ENCODE measurements around the gene PNRC2. TPM values are rescaled to one million over a fixed set of nuclear protein-coding genes. Genes with fewer than 3 reads are reported as not detected.

Gene PNRC2
- total and polyA plus RNA-seq, 2 of the 13 experiments (the other 11 are each of a cell fraction or from before 2014, with no cell fraction given), result 74.9 to 97.5 TPM

DNA sequence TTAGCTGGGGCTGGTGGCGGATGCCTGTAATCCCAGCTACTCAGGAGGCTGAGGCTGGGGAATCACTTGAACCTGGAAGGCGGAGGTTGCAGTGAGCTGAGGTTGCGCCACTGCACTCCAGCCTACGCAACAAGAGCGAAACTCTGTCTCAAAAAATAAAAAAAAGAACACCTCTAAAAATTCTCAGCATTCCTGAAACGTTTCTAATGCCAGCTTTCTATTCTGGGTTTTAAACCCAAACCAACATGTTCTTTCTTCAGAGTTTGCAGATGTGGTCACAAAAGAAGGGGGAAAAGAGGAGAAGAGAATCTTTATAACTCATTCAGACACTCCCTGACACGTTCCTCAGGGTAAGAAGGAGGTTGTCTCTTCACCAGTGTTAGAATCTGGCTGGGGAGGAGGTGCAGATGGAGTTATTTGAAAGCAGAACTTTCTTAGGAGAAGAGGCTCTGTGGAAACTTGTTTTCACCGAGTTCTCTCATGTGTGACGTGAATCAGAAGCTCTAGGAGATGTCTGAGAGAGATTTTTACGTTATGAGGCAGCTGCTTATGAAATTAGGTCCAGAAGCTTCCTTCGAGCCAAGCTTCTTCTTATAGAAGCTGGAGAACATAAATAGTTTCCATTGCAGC is 28.7 kb upstream of the PNRC2 start:
- no peak overlapping the region for H3K9ac ChIP-seq (ENCODE audit: insufficient read depth, low read depth, low read length)
- no peaks in the 10 kb centered on the region for H3K36me3 ChIP-seq (replicated peaks in 1 of 2; ENCODE audit: control insufficient read depth in 1 of 2, insufficient read depth in 2 of 2, low read length in 2 of 2)
- BruUV-seq (replicated peaks), result no TSS peak
- H3K79me2 ChIP-seq (ENCODE audit: insufficient read depth, low read length), result no peaks in the 10 kb centered on the region
- no peak overlapping the region for H3K4me3 ChIP-seq (replicated peaks in 1 of 3; ENCODE audit: insufficient read depth in 1 of 3, low read depth in 2 of 3, low read length in 3 of 3)
- in situ Hi-C loops (cut with HindIII; ENCODE audit: extremely low pct_ligation_motif_present, low pct_unique_long_range_greater_than_20kb), result no loop called here
- ChIA-PET POLR2A (no interaction called here), CTCF (ENCODE audit: low intra/inter-chr PET ratio, low total read pairs) (no interaction called here)
- ATAC-seq (no peak), FAIRE-seq (no peak), DNase-seq (ENCODE audit: low spot score) (no peak)
- WGBS (ENCODE audit: low lambda C conversion rate), result 19% methylated on average over 11 of the region's 11 CpGs
- no peak overlapping the region for H3K27ac ChIP-seq (ENCODE audit: extremely low read length, insufficient read depth, low read length)
- no peaks in the 10 kb centered on the region for H4K20me1 ChIP-seq (ENCODE audit: insufficient read depth, low read length)
- H3K4me1 ChIP-seq (ENCODE audit: insufficient read depth, low read length), result no peaks in the 10 kb centered on the region
- H3K27me3 ChIP-seq (ENCODE audit: control insufficient read depth in 1 of 2, insufficient read depth in 2 of 2, low read length in 2 of 2), result peaks cover 0 to 13% of the 10 kb centered on the region in 2 experiments; a peak in 2 of 5 replicates
- no peaks in the 10 kb centered on the region for H3K9me3 ChIP-seq (ENCODE audit: low read length)
- H3K4me2 ChIP-seq (ENCODE audit: low read depth, low read length), result no peak overlapping the region
- intact Hi-C loops (cut with micrococcal nuclease; ENCODE audit: unreplicated experiment), result no loop called here
- no peak overlapping the region for H2AFZ ChIP-seq (ENCODE audit: low read length)
- TF ChIP-seq IKZF1 (IDR thresholded peaks at IDR 0.05) (no peak), GATAD2A (CRISPR knock-in tag; IDR thresholded peaks at IDR 0.05) (no peak), ZNF790 (CRISPR knock-in tag; IDR thresholded peaks at IDR 0.05; ENCODE audit: borderline replicate concordance) (no peak), ZNF558 (CRISPR knock-in tag; IDR thresholded peaks at IDR 0.05; ENCODE audit: borderline replicate concordance) (no peak), ZNF264 (CRISPR knock-in tag; IDR thresholded peaks at IDR 0.05) (no peak), EP300 (IDR thresholded peaks at IDR 0.05; ENCODE audit: low read depth in 2 of 2, low read length in 2 of 2) (no peak), EP300 (CRISPR knock-in tag; IDR thresholded peaks at IDR 0.05; ENCODE audit: borderline replicate concordance) (no peak), SMC3 (IDR thresholded peaks at IDR 0.05; ENCODE audit: low read length) (no peak), ZNF891 (CRISPR knock-in tag; IDR thresholded peaks at IDR 0.05) (no peak), BORCS8-MEF2B (CRISPR knock-in tag; IDR thresholded peaks at IDR 0.05) (no peak), JUNB (CRISPR knock-in tag; IDR thresholded peaks at IDR 0.05; ENCODE audit: borderline replicate concordance) (no peak), FOSL2 (CRISPR knock-in tag; IDR thresholded peaks at IDR 0.05) (no peak), ZKSCAN1 (IDR thresholded peaks at IDR 0.05; ENCODE audit: low read length) (no peak)
- TF ChIP-seq, protein P1, sequence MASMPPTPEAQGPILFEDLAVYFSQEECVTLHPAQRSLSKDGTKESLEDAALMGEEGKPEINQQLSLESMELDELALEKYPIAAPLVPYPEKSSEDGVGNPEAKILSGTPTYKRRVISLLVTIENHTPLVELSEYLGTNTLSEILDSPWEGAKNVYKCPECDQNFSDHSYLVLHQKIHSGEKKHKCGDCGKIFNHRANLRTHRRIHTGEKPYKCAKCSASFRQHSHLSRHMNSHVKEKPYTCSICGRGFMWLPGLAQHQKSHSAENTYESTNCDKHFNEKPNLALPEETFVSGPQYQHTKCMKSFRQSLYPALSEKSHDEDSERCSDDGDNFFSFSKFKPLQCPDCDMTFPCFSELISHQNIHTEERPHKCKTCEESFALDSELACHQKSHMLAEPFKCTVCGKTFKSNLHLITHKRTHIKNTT (CRISPR knock-in tag; IDR thresholded peaks at IDR 0.05), result no peak
- TF ChIP-seq, protein P2, sequence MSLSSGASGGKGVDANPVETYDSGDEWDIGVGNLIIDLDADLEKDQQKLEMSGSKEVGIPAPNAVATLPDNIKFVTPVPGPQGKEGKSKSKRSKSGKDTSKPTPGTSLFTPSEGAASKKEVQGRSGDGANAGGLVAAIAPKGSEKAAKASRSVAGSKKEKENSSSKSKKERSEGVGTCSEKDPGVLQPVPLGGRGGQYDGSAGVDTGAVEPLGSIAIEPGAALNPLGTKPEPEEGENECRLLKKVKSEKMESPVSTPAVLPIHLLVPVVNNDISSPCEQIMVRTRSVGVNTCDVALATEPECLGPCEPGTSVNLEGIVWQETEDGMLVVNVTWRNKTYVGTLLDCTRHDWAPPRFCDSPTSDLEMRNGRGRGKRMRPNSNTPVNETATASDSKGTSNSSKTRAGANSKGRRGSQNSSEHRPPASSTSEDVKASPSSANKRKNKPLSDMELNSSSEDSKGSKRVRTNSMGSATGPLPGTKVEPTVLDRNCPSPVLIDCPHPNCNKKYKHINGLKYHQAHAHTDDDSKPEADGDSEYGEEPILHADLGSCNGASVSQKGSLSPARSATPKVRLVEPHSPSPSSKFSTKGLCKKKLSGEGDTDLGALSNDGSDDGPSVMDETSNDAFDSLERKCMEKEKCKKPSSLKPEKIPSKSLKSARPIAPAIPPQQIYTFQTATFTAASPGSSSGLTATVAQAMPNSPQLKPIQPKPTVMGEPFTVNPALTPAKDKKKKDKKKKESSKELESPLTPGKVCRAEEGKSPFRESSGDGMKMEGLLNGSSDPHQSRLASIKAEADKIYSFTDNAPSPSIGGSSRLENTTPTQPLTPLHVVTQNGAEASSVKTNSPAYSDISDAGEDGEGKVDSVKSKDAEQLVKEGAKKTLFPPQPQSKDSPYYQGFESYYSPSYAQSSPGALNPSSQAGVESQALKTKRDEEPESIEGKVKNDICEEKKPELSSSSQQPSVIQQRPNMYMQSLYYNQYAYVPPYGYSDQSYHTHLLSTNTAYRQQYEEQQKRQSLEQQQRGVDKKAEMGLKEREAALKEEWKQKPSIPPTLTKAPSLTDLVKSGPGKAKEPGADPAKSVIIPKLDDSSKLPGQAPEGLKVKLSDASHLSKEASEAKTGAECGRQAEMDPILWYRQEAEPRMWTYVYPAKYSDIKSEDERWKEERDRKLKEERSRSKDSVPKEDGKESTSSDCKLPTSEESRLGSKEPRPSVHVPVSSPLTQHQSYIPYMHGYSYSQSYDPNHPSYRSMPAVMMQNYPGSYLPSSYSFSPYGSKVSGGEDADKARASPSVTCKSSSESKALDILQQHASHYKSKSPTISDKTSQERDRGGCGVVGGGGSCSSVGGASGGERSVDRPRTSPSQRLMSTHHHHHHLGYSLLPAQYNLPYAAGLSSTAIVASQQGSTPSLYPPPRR (CRISPR knock-in tag; IDR thresholded peaks at IDR 0.05; ENCODE audit: borderline replicate concordance), result no peak
- TF ChIP-seq, protein P3, sequence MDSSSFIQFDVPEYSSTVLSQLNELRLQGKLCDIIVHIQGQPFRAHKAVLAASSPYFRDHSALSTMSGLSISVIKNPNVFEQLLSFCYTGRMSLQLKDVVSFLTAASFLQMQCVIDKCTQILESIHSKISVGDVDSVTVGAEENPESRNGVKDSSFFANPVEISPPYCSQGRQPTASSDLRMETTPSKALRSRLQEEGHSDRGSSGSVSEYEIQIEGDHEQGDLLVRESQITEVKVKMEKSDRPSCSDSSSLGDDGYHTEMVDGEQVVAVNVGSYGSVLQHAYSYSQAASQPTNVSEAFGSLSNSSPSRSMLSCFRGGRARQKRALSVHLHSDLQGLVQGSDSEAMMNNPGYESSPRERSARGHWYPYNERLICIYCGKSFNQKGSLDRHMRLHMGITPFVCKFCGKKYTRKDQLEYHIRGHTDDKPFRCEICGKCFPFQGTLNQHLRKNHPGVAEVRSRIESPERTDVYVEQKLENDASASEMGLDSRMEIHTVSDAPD (CRISPR knock-in tag; IDR thresholded peaks at IDR 0.05), result no peak
